Loucy (cell line): ENCODE measurements around the gene ACAP1.

Source experiments
- CTCF ChIP-seq: fragments of 200-600 bp; sonication (generic); conservative IDR thresholded peaks from 2 replicates; pipeline ENCODE4 v1.5.1; 2014; ENCODE audit warnings: mild to moderate bottlenecking, antibody characterized with exemption, low read length
- EZH2phosphoT487 ChIP-seq: fragments of 200-600 bp; IDR thresholded peaks from 2 replicates; pipeline ENCODE4 v1.6.1; 2018; ENCODE audit warnings: antibody characterized with exemption, mild to moderate bottlenecking, moderate library complexity, borderline replicate concordance

- no peak for TF ChIP-seq CTCF
- TF ChIP-seq EZH2phosphoT487, result no peak
Observed at GRCh38 chr17:7314719-7315569, 21.4 kb upstream of the ACAP1 start, which contains the start of gene GPS2.
